ENCODE data around the gene KMT2E. TPM values are rescaled to one million over a fixed set of nuclear protein-coding genes. Genes with fewer than 3 reads are reported as not detected.
A peak's percentile ranks its signal among the peaks of the same experiment; 100 is the strongest.

Gene KMT2E
- total RNA-seq, 1 donor from 2014 or later: 40.2 TPM

GRCh38 chr7:104968648-104969047, 45.4 kb upstream of the KMT2E start:
- H3K36me3 ChIP-seq: no peaks in the 10 kb centered on the region
- no peaks in the 10 kb centered on the region for H3K27me3 ChIP-seq (ENCODE audit: low read depth)
- H3K4me1 ChIP-seq: peaks cover 41% of the 10 kb centered on the region
- peak overlapping the region; percentile 81 for H3K27ac ChIP-seq (replicated peaks)
- TF ChIP-seq, protein P1, sequence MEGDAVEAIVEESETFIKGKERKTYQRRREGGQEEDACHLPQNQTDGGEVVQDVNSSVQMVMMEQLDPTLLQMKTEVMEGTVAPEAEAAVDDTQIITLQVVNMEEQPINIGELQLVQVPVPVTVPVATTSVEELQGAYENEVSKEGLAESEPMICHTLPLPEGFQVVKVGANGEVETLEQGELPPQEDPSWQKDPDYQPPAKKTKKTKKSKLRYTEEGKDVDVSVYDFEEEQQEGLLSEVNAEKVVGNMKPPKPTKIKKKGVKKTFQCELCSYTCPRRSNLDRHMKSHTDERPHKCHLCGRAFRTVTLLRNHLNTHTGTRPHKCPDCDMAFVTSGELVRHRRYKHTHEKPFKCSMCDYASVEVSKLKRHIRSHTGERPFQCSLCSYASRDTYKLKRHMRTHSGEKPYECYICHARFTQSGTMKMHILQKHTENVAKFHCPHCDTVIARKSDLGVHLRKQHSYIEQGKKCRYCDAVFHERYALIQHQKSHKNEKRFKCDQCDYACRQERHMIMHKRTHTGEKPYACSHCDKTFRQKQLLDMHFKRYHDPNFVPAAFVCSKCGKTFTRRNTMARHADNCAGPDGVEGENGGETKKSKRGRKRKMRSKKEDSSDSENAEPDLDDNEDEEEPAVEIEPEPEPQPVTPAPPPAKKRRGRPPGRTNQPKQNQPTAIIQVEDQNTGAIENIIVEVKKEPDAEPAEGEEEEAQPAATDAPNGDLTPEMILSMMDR (IDR thresholded peaks at IDR 0.05; ENCODE audit: borderline replicate concordance): no peak
- H3K4me3 ChIP-seq: no peak overlapping the region
- H3K9me3 ChIP-seq (replicated peaks): no peaks in the 10 kb centered on the region
- DNase-seq: no peak
- intact Hi-C loops (cut with micrococcal nuclease): no loop called here

- Histone ChIP-seq H3K36me3 (no peaks in the 10 kb centered on the region), H3K27me3 (ENCODE audit: low read depth) (no peaks in the 10 kb centered on the region), H3K4me1 (peaks cover 41% of the 10 kb centered on the region), H3K4me3 (no peak overlapping the region), H3K27ac (replicated peaks) (peak overlapping the region; percentile 81), H3K9me3 (replicated peaks) (no peaks in the 10 kb centered on the region)
- no peak for DNase-seq
- intact Hi-C loops (cut with micrococcal nuclease): no loop called here
- TF ChIP-seq, protein P1 (IDR thresholded peaks at IDR 0.05; ENCODE audit: borderline replicate concordance): no peak
Observed at GRCh38 chr7:104969183-104969582, 44.8 kb upstream of the KMT2E start.

GRCh38 chr7:104971290-104972071, 42.5 kb upstream of the KMT2E start:
- peak overlapping the region; percentile 81 for H3K27ac ChIP-seq (replicated peaks)
- TF ChIP-seq, protein P1 (IDR thresholded peaks at IDR 0.05; ENCODE audit: borderline replicate concordance): peak; percentile 14
- no peak for DNase-seq

GRCh38 chr7:104972500-104972899, 41.5 kb upstream of the KMT2E start:
- intact Hi-C loops (cut with micrococcal nuclease): no loop called here
- H3K4me1 ChIP-seq: peaks cover 56% of the 10 kb centered on the region

More at GRCh38 chr7:104971290-104972071, 42.5 kb upstream of the KMT2E start:
- H3K27me3 ChIP-seq (ENCODE audit: low read depth): no peaks in the 10 kb centered on the region
- H3K36me3 ChIP-seq: no peaks in the 10 kb centered on the region
- no peaks in the 10 kb centered on the region for H3K9me3 ChIP-seq (replicated peaks)
- intact Hi-C loops (cut with micrococcal nuclease): no loop called here
- H3K4me3 ChIP-seq: no peak overlapping the region
- H3K4me1 ChIP-seq: peaks cover 48% of the 10 kb centered on the region

DNA sequence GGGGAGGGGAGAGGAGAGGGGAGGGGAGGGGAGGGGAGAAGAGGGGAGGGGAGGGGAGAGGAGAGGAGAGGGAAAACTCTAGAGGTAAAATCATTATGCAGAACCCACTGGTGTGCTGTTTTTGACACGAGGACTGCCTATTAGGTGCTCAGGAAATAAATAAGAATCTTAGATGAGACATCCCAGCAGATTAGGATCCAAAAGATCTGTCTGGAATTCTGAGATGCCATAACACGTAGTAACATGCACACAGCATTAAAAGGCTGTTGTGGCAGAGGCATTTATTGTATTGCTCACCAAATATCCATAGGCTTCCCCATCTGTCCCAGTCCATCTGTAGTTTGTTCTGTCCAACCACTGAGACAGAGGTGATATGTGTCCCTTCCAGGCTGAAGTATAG, 40.8 kb upstream of the KMT2E start:
- TF ChIP-seq, protein P1 (IDR thresholded peaks at IDR 0.05; ENCODE audit: borderline replicate concordance): no peak
- intact Hi-C loops (cut with micrococcal nuclease): no loop called here
- peaks cover 60% of the 10 kb centered on the region for H3K4me1 ChIP-seq
- no peaks in the 10 kb centered on the region for H3K36me3 ChIP-seq
- H3K4me3 ChIP-seq: no peak overlapping the region
- no peaks in the 10 kb centered on the region for H3K27me3 ChIP-seq (ENCODE audit: low read depth)
- H3K27ac ChIP-seq (replicated peaks): peak overlapping the region; percentile 87
- no peaks in the 10 kb centered on the region for H3K9me3 ChIP-seq (replicated peaks)
- DNase-seq: no peak

More at GRCh38 chr7:104972500-104972899, 41.5 kb upstream of the KMT2E start:
- TF ChIP-seq, protein P1 (IDR thresholded peaks at IDR 0.05; ENCODE audit: borderline replicate concordance): no peak
- Histone ChIP-seq H3K27me3 (ENCODE audit: low read depth) (no peaks in the 10 kb centered on the region), H3K9me3 (replicated peaks) (no peaks in the 10 kb centered on the region), H3K4me3 (no peak overlapping the region), H3K27ac (replicated peaks) (peak overlapping the region; percentile 81), H3K36me3 (no peaks in the 10 kb centered on the region)
- no peak for DNase-seq
